HCT116 (cell line): ENCODE data around the gene TAS2R3. TPM values are rescaled to one million over a fixed set of nuclear protein-coding genes. Genes with fewer than 3 reads are reported as not detected.

Experiments
- ATAC-seq: fragments of 200-7000 bp; cut with Tn5 transposase; 2 replicates; pipeline ENCODE4 v1.9.1; 2020; ENCODE audit warnings: mild to moderate bottlenecking, moderate library complexity
- BruUV-seq: library from RNA; stranded (reverse); fragments of 400-500 nt; replicated peaks from 2 replicates; lab custom pipeline; 2021; lab: Mats Ljungman, UMichigan
- CTCF ChIA-PET: fragments of 300-600 bp; sonication (Branson Sonifier 250); formaldehyde crosslinking; loops from one replicate; lab custom pipeline; 2021; ENCODE audit warnings: antibody characterized with exemption; lab: Charles Lee
- POLR2A ChIA-PET: fragments of 300-600, 350-600 bp; sonication (Branson Sonifier 250); formaldehyde crosslinking; loops from one replicate; lab custom pipeline; 2021; ENCODE audit warnings: antibody characterized with exemption; lab: Charles Lee
- RAD21 ChIA-PET, 2 experiments: fragments of 300-600 bp; sonication (Branson Sonifier 250); formaldehyde crosslinking; loops; one replicate each; lab custom pipeline; 2023; ENCODE audit warnings: low total read pairs in 2 of 2; ENCODE audit not compliant: uncharacterized antibody in 2 of 2, unreplicated experiment in 2 of 2, low non-redundant PET in 1 of 2; lab: Charles Lee
- DNase-seq: peaks from one replicate; pipeline ENCODE4 v3.0.0-alpha.2; 2010; ENCODE audit warnings: low read depth, low spot score
- H2AFZ ChIP-seq: fragments of 200-600 bp; shearing (Covaris generic), sonication (generic); 2 replicates; pipeline ENCODE4 v1.6.1; 2017; ENCODE audit warnings: low read depth, mixed run types, mixed read lengths, antibody characterized with exemption, low read length; ENCODE audit not compliant: poor library complexity, severe bottlenecking
- H3K27ac ChIP-seq: 2 replicates; pipeline ENCODE4 v1.5.1; 2012; ENCODE audit warnings: low read depth, low read length
- H3K27me3 ChIP-seq: fragments of 200-600 bp; sonication (generic); 2 replicates; pipeline ENCODE4 v1.6.1; 2016; ENCODE audit warnings: mixed run types, low read length, mixed read lengths; ENCODE audit not compliant: insufficient read depth
- H3K36me3 ChIP-seq, 2 experiments: fragments of 200-500 bp in 1 of 2; fragments of 200-600 bp in 1 of 2; sonication (Bioruptor generic) in 1 of 2; sonication (generic) in 1 of 2; 2 replicates each; pipeline versions ENCODE4 v1.5.1 to v1.6.1; 2014 to 2016; ENCODE audit warnings: low read length in 2 of 2, inconsistent platforms in 1 of 2, mixed read lengths in 1 of 2, mixed run types in 1 of 2; ENCODE audit not compliant: insufficient read depth in 2 of 2, control insufficient read depth in 1 of 2
- H3K4me1 ChIP-seq, 2 experiments: fragments of 200-600 bp in 1 of 2; sonication (generic) in 1 of 2; 2 replicates each; pipeline versions ENCODE4 v1.5.1 to v1.6.1; 2012 to 2017; ENCODE audit warnings: low read length in 2 of 2, inconsistent platforms in 1 of 2, mild to moderate bottlenecking in 1 of 2, mixed read lengths in 1 of 2, mixed run types in 1 of 2, moderate library complexity in 1 of 2; ENCODE audit not compliant: insufficient read depth in 2 of 2, control insufficient read depth in 1 of 2
- H3K4me2 ChIP-seq: fragments of 200-600 bp; sonication (generic); 2 replicates; pipeline ENCODE4 v1.6.1; 2017; ENCODE audit warnings: mixed run types, low read length, mixed read lengths
- H3K4me3 ChIP-seq, 2 experiments: fragments of 200-600 bp in 1 of 2; sonication (generic) in 1 of 2; replicated peaks in 1 of 2; 2 replicates each; pipeline ENCODE4 v1.5.1; 2011 to 2016; ENCODE audit warnings: low read length in 2 of 2, control low read depth in 1 of 2, low read depth in 1 of 2, mild to moderate bottlenecking in 1 of 2, mixed read lengths in 1 of 2, mixed run types in 1 of 2
- H3K79me2 ChIP-seq: fragments of 200-600 bp; sonication (generic); 2 replicates; pipeline ENCODE4 v1.6.1; 2017; ENCODE audit warnings: mild to moderate bottlenecking, mixed run types, low read length, moderate library complexity, mixed read lengths; ENCODE audit not compliant: insufficient read depth
- H3K9ac ChIP-seq: fragments of 200-600 bp; sonication (generic); 2 replicates; pipeline ENCODE4 v1.6.1; 2016; ENCODE audit warnings: low read length, mixed read lengths
- H3K9me2 ChIP-seq: fragments of 200-600 bp; sonication (generic), shearing (Covaris generic); 2 replicates; pipeline ENCODE4 v1.6.1; 2017; ENCODE audit warnings: mixed run types, mild to moderate bottlenecking, moderate library complexity; ENCODE audit not compliant: insufficient read depth
- H3K9me3 ChIP-seq, 2 experiments: fragments of 200-500 bp in 1 of 2; fragments of 200-600 bp in 1 of 2; sonication (Bioruptor generic) in 1 of 2; sonication (generic) in 1 of 2; 2 replicates each; pipeline ENCODE4 v1.6.1; 2014 to 2017; ENCODE audit warnings: low read length in 2 of 2, mixed read lengths in 2 of 2, inconsistent platforms in 1 of 2, low read depth in 1 of 2, mild to moderate bottlenecking in 1 of 2, mixed run types in 1 of 2, moderate library complexity in 1 of 2; ENCODE audit not compliant: control insufficient read depth in 1 of 2, insufficient read depth in 1 of 2
- H4K20me1 ChIP-seq: fragments of 200-600 bp; sonication (generic), shearing (Covaris generic); 2 replicates; pipeline ENCODE4 v1.6.1; 2017; ENCODE audit warnings: mixed run types, mild to moderate bottlenecking, moderate library complexity; ENCODE audit not compliant: insufficient read depth
- ATF3 ChIP-seq: IDR thresholded peaks from 2 replicates; pipeline ENCODE4 v1.6.1; 2012
- CBX3 ChIP-seq: IDR thresholded peaks from 2 replicates; pipeline ENCODE4 v1.6.1; 2012; ENCODE audit warnings: low read depth
- CEBPB ChIP-seq: IDR thresholded peaks from 2 replicates; pipeline ENCODE4 v1.6.1; 2012; ENCODE audit warnings: low read depth
- EGR1 ChIP-seq: IDR thresholded peaks from 2 replicates; pipeline ENCODE4 v1.6.1; 2012; ENCODE audit warnings: low read depth
- ELF1 ChIP-seq: IDR thresholded peaks from 2 replicates; pipeline ENCODE4 v1.6.1; 2012; ENCODE audit warnings: low read depth, borderline replicate concordance
- EZH2 ChIP-seq: fragments of 200-600 bp; sonication (generic); IDR thresholded peaks from 2 replicates; pipeline ENCODE4 v1.6.1; 2017; ENCODE audit warnings: antibody characterized with exemption, mixed run types
- EZH2phosphoT487 ChIP-seq: fragments of 200-600 bp; IDR thresholded peaks from 2 replicates; pipeline ENCODE4 v1.6.1; 2018; ENCODE audit warnings: antibody characterized with exemption, borderline replicate concordance
- FOSL1 ChIP-seq: IDR thresholded peaks from 2 replicates; pipeline ENCODE4 v1.6.1; 2012; ENCODE audit warnings: low read depth
- JUND ChIP-seq: IDR thresholded peaks from 2 replicates; pipeline ENCODE4 v1.6.1; 2012
- POLR2A ChIP-seq: IDR thresholded peaks from 2 replicates; pipeline ENCODE4 v1.7.0; 2011; ENCODE audit warnings: borderline replicate concordance; ENCODE audit not compliant: insufficient read depth, insufficient read length; ENCODE audit errors: extremely low read depth
- POLR2AphosphoS5 ChIP-seq: IDR thresholded peaks from 2 replicates; pipeline ENCODE4 v1.6.1; 2011; ENCODE audit warnings: mild to moderate bottlenecking, low read depth, low read length, moderate library complexity
- RAD21 ChIP-seq: IDR thresholded peaks from 2 replicates; pipeline ENCODE4 v1.6.1; 2012; ENCODE audit warnings: low read depth, mild to moderate bottlenecking
- SIN3A ChIP-seq: IDR thresholded peaks from 2 replicates; pipeline ENCODE4 v1.6.1; 2012; ENCODE audit warnings: low read depth
- SP1 ChIP-seq: IDR thresholded peaks from 2 replicates; pipeline ENCODE4 v1.6.1; 2012; ENCODE audit warnings: low read depth
- TCF7L2 ChIP-seq: IDR thresholded peaks from 2 replicates; pipeline ENCODE4 v1.7.0; 2011; ENCODE audit warnings: borderline replicate concordance, inconsistent platforms; ENCODE audit not compliant: insufficient read depth, insufficient read length; ENCODE audit errors: extremely low read depth
- ZFX ChIP-seq: fragments of 450-650 bp; IDR thresholded peaks from 2 replicates; pipeline ENCODE4 v1.6.1; 2017
- intact Hi-C: fragments of 100-400 bp; cut with micrococcal nuclease; formaldehyde crosslinking; loops from 2 replicates; pipeline ENCODE4 v1.10.0; 2022
- total RNA-seq: library from RNA; stranded (reverse); gene quantifications from one replicate; pipeline ENCODE4 v1.2.1, GENCODE V29; 2021; ENCODE audit not compliant: unreplicated experiment
- TF ChIP-seq, protein P1 (sequence below): IDR thresholded peaks from 2 replicates; pipeline ENCODE4 v1.6.1; 2012

Gene TAS2R3
- total RNA-seq, 1 experiment from 2014 or later = 1.4 TPM

GRCh38 chr7:141729020-141729419 is 34.9 kb upstream of the TAS2R3 start:
- DNase-seq (no peak), ATAC-seq (no peak)
- Histone ChIP-seq H3K4me2 (no peak overlapping the region), H3K79me2 (no peaks in the 10 kb centered on the region), H3K27me3 (peaks cover 5% of the 10 kb centered on the region; the same call in 1 of the 2 replicates), H3K9me2 (no peaks in the 10 kb centered on the region), H2AFZ (no peak overlapping the region), H3K9me3 (no peaks in the 10 kb centered on the region), H3K4me3 (no peak overlapping the region), H4K20me1 (no peaks in the 10 kb centered on the region), H3K4me1 (no peaks in the 10 kb centered on the region)
- BruUV-seq = no TSS peak
- POLR2A ChIA-PET = no interaction called here
- CTCF ChIA-PET = interaction anchor here (0.9 kb wide), 1 partner anchor 9 kb away, joined by 3 read pairs; the partner anchor contains the start of gene SSBP1
- intact Hi-C loops = no loop called here
- RAD21 ChIA-PET = no interaction called here
- no peak for TF ChIP-seq EGR1
- no peak for TF ChIP-seq SP1
- no peak for TF ChIP-seq SIN3A
- TF ChIP-seq FOSL1 = no peak
- no peak for TF ChIP-seq CBX3
- TF ChIP-seq CEBPB = no peak
- TF ChIP-seq POLR2AphosphoS5 = no peak
- no peak for TF ChIP-seq TCF7L2
- TF ChIP-seq EZH2phosphoT487 = no peak
- no peak for TF ChIP-seq RAD21
- TF ChIP-seq ELF1 = no peak
- no peak for TF ChIP-seq ATF3
- no peak for TF ChIP-seq JUND
- no peak for TF ChIP-seq ZFX
- no peak for TF ChIP-seq EZH2
- no peak for TF ChIP-seq POLR2A
- TF ChIP-seq, protein P1, sequence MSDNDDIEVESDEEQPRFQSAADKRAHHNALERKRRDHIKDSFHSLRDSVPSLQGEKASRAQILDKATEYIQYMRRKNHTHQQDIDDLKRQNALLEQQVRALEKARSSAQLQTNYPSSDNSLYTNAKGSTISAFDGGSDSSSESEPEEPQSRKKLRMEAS = no peak
- TF ChIP-seq, all 23 proteins: peak for 0
- Histone ChIP-seq H3K36me3 (no peaks in the 10 kb centered on the region), H3K9ac (no peak overlapping the region), H3K27ac (no peak overlapping the region)
